Ovary (tissue), 9 donors: ENCODE results near the gene MKNK2. TPM values are rescaled to one million over a fixed set of nuclear protein-coding genes. Genes with fewer than 3 reads are reported as not detected.

ENCODE experiments used
- DNase-seq, 5 donors: peaks; one replicate each; pipeline ENCODE4 v3.0.0-alpha.2; 2019 to 2020
- H3K27ac ChIP-seq, 2 donors: fragments of 200-600 bp; one replicate each; pipeline versions ENCODE4 v1.5.1 to v1.8.0; 2019 to 2022
- H3K27me3 ChIP-seq: fragments of 200-600 bp; one replicate; pipeline ENCODE4 v1.8.0; 2022
- H3K36me3 ChIP-seq: fragments of 200-600 bp; sonication (generic); one replicate; pipeline ENCODE4 v1.5.1; 2019
- H3K4me1 ChIP-seq: one replicate; pipeline ENCODE4 v1.8.1; 2013; ENCODE audit warnings: mild to moderate bottlenecking, moderate library complexity; ENCODE audit not compliant: insufficient read depth
- H3K4me3 ChIP-seq: fragments of 200-600 bp; sonication (generic); one replicate; pipeline ENCODE4 v1.5.1; 2017
- H3K9me3 ChIP-seq, 2 donors: fragments of 200-600 bp in 1 of 2; sonication (generic) in 1 of 2; one replicate each; pipeline versions ENCODE4 v1.5.1 to v1.8.1; 2013 to 2019; ENCODE audit warnings: mild to moderate bottlenecking in 1 of 2, moderate library complexity in 1 of 2
- CTCF ChIP-seq, 3 donors: fragments of 450-650 bp in 2 of 3; fragments of 200-600 bp in 1 of 3; IDR thresholded peaks; one replicate each; pipeline versions ENCODE4 v1.5.1 to v1.8.0; 2016 to 2022; ENCODE audit warnings: antibody characterized with exemption in 3 of 3, mild to moderate bottlenecking in 1 of 3
- EP300 ChIP-seq: sonication (generic); formaldehyde crosslinking; IDR thresholded peaks from one replicate; pipeline ENCODE4 v1.6.1; 2017; ENCODE audit warnings: antibody characterized with exemption
- POLR2A ChIP-seq: fragments of 450-650 bp; IDR thresholded peaks from one replicate; pipeline ENCODE4 v1.6.1; 2017; ENCODE audit warnings: antibody characterized with exemption, mild to moderate bottlenecking, moderate library complexity
- WGBS, 3 donors: extraction: QIAGEN DNeasy Blood & Tissue Kit in 1 of 3; methylation state at CpG; one replicate each; pipeline versions ENCODE4 v1.1.5 to v1.1.7; 2013 to 2017; 5-methylcytosine and 5-hydroxymethylcytosine counted together
- intact Hi-C, 4 donors: fragments of 100-400 bp; cut with DNase I; formaldehyde crosslinking; loops; one replicate each; pipeline versions ENCODE4 v1.11.0 to v1.15.1; 2022 to 2023
- polyA plus RNA-seq, 2 donors: library from polyadenylated mRNA; stranded (reverse); fragments of 200-250 nt in 1 of 2; fragments of 350-450 nt in 1 of 2; fragmentation: Illumina TruSeq in 1 of 2; extraction: RNeasy Lipid Tissue Mini Kit (QIAGEN cat#74804) in 1 of 2; gene quantifications; one replicate each; pipeline ENCODE4 v1.2.3, GENCODE V29; 2013 to 2014
- total RNA-seq, 7 donors: library from RNA; depleted of rRNA in 2 of 7; stranded (reverse); fragments of >200 nt in 2 of 7; fragmentation: NEBNext Ultra II Directional in 3 of 7; extraction: Animal tissue kit (Norgen Biotek cat#: 25700) in 3 of 7; gene quantifications; one replicate each; pipeline versions ENCODE4 v1.1.0 to v1.2.4, GENCODE V29; 2016 to 2023
- donor health status: DM: no; HTN: no; CAD: no; lungs with moderate emphysema.
- donor health status: DM: no; HTN: no; CAD: no.
- donor health status: Bipolar disorder and iron deficiency.
- donor health status: DM: yes; HTN: yes; CAD: no.
- donor health status: DM: no; HTN: no; CAD: no.
- donor health status: DM: yes; HTN: yes; CAD: no.

The MKNK2 gene
- total and polyA plus RNA-seq, 9 donors: 22.1 to 186 (median 110) TPM

- H3K9me3 ChIP-seq: no peaks in the 10 kb centered on the region
- H3K4me1 ChIP-seq: peaks cover 31% of the 10 kb centered on the region
- H3K4me3 ChIP-seq: no peak overlapping the region
- peak overlapping the region; percentile 100 for H3K27ac ChIP-seq
- TF ChIP-seq CTCF (IDR thresholded peaks at IDR 0.05): no peak
- TF ChIP-seq EP300: no peak
- TF ChIP-seq POLR2A: no peak
- intact Hi-C loops: loop anchor here in 2 of 4 donors (5.0 kb wide), 2 partner anchors 35 to 40 kb away; partner anchors contain the start of gene BTBD2 (in 1 of the 2)
- 12 to 23% (median 22%) methylated on average over 5 of the region's 5 CpGs for WGBS, 3 donors
- H3K27me3 ChIP-seq: no peaks in the 10 kb centered on the region
- H3K36me3 ChIP-seq: no peaks in the 10 kb centered on the region
- DNase-seq: peak; percentile 56 to 76 (median 69)
Measured at GRCh38 chr19:2056837-2057192, 5.8 kb upstream of the MKNK2 start.

DNA sequence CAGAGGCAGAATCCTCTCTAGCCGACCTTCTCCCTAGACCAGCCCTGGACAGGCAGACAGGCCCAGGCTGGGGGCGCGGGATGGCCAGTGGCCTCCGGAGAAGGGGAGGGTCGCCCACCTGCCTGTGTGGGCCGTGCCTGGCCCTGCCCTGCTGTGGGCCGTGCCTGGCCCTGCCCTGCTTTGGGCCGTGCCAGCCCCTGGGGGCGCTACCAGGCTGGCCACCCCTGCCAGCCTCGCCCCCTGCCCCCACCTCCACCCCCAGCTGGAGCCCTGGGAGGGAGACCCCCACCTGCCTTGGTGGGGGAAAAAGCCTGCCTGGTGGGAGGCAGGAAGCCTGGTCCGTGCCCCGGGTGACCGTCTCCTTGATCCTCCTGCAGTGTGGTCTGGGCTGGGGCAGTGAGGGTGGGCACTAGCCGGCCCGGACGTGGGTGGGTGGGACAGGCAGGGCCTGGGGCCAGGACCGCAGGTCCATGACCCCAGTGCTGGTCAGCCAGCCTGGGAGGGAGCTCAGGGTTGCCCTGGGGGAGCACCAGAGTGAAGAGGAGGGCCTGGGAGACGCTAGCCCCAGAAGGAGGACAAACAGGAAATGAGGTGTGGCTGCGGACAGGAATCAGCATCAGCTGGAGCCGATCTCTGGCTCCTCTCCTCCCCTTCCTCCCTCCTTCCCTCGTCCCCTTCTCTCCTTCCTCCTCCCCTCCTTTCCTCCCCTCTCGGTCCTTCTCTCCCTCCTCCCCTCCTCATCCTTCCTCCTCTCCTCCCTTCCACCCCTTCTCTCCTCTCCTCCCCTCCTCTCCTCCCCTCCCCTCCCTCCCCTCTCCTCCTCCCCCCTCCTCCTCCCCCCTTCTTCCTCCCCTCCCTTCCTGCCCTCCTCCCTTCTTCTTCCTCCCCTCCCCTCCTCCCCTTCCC is 5.1 kb upstream of the MKNK2 start:
- Histone ChIP-seq H3K36me3 (no peaks in the 10 kb centered on the region), H3K27me3 (no peaks in the 10 kb centered on the region), H3K27ac (peak overlapping the region; percentile 100), H3K4me1 (peaks cover 35% of the 10 kb centered on the region), H3K4me3 (peak overlapping the region; percentile 54), H3K9me3 (no peaks in the 10 kb centered on the region)
- WGBS, 3 donors: 3 to 11% (median 7%) methylated on average over 16 to 22 of the region's 22 CpGs
- intact Hi-C loops: loop anchor here in 2 of 4 donors (5.0 kb wide), 2 partner anchors 34 to 39 kb away; partner anchors contain the start of gene BTBD2 (in 1 of the 2)
- peak; percentile 79 to 88 (median 82) for DNase-seq
- TF ChIP-seq EP300: no peak
- TF ChIP-seq POLR2A: peak; percentile 74

DNA sequence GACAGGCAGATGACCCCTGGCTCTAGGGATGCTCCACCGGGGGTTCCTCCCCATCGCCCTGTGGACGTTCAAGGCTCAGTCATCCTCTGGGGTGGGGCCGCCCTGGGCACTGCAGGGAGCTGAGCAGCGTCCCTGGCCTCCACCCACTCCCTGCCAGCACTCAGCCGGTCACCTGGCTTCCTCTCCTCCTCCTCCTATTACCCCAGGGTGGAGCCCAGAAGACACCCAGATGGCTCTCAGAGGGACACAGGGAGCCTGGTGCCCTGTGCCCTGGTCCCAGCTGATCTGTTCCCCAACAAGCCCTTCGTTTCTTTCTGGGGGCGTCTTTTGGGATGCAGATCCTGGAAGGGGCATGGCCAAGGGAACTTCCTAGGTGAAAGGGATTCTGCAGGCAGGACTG is 3.7 kb upstream of the MKNK2 start:
- 64 to 78% (median 69%) methylated on average over 8 of the region's 8 CpGs for WGBS, 3 donors
- TF ChIP-seq POLR2A: no peak
- TF ChIP-seq CTCF (IDR thresholded peaks at IDR 0.05): no peak
- no peak for TF ChIP-seq EP300
- Histone ChIP-seq H3K36me3 (no peaks in the 10 kb centered on the region), H3K4me1 (peaks cover 27% of the 10 kb centered on the region), H3K9me3 (no peaks in the 10 kb centered on the region), H3K27ac (peak overlapping the region; percentile 61 to 100), H3K4me3 (no peak overlapping the region), H3K27me3 (no peaks in the 10 kb centered on the region)
- intact Hi-C loops: loop anchor here in 2 of 4 donors (5.0 kb wide), 2 partner anchors 32 to 37 kb away; partner anchors contain the start of gene BTBD2 (in 1 of the 2)
- peak in 3 of 5 donors; percentile 39 to 53 (median 53) for DNase-seq

DNA sequence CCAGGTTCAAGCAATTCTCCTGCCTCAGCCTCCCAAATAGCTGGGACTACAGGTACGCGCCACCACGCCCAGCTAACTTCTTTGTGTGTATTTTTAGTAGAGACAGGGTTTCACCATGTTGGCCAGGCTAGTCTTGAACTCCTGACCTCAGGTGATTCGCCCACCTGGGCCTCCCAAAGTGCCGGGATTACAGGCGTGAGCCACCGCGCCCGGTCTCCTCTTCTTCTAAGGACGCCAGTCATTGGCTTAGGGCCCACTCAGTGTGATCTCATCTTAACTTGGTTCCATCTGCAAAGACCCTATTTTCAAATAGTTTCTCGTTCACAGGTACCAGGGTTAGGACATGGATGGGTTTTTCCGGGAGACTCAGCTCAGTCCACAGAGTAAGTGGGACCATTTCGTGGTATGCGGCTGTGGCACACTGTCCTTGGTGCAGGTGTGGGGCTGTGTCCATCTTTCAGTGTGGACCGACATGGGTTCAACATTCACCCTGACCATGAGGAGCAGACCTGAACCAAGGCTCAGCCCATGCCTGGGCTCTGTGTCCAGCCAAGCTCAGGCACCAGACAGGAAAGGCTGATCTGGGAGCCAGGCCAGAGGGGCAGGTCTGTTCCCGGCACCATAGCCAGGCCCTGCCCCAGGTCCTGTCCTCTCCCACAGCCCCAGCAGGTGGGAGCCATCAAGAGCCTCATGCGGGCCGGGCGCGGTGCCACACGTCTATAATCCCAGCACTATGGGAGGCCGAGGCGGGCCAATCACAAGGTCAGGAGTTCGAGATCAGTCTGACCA is 2.8 kb upstream of the MKNK2 start:
- peak; percentile 93 to 97 (median 96) for DNase-seq
- Histone ChIP-seq H3K36me3 (no peaks in the 10 kb centered on the region), H3K4me1 (peaks cover 32% of the 10 kb centered on the region), H3K9me3 (no peaks in the 10 kb centered on the region), H3K27me3 (no peaks in the 10 kb centered on the region), H3K4me3 (no peak overlapping the region), H3K27ac (peak overlapping the region; percentile 61 to 100)
- intact Hi-C loops: no loop called here
- peak; percentile 48 for TF ChIP-seq EP300
- no peak for TF ChIP-seq CTCF (IDR thresholded peaks at IDR 0.05)
- peak; percentile 52 for TF ChIP-seq POLR2A
- WGBS, 3 donors: 49 to 52% (median 52%) methylated on average over 24 of the region's 24 CpGs
